ENCODE results near the gene TM9SF4.
A peak's percentile ranks its signal among the peaks of the same experiment; 100 is the strongest.

Gene TM9SF4

GRCh38 chr20:32204205-32205109 is 94.9 kb downstream of the TM9SF4 start:
- no peak for TF ChIP-seq TAF1 (IDR thresholded peaks at IDR 0.05; ENCODE audit: borderline replicate concordance, insufficient read depth, low read length)
- no peak for TF ChIP-seq POLR2AphosphoS5 (IDR thresholded peaks at IDR 0.05; ENCODE audit: low read depth, low read length)
- no peak for TF ChIP-seq SIN3A (IDR thresholded peaks at IDR 0.05; ENCODE audit: borderline replicate concordance, insufficient read depth, low read length)
- TF ChIP-seq FOXP2 (optimal IDR thresholded peaks at IDR 0.05; ENCODE audit: borderline replicate concordance, extremely low read depth, extremely low read length, insufficient read depth), result no peak
- no peak for TF ChIP-seq REST (IDR thresholded peaks at IDR 0.05; ENCODE audit: insufficient read depth in 1 of 2, low read depth in 2 of 2, low read length in 2 of 2)

GRCh38 chr20:32205110-32205842 is 95.8 kb downstream of the TM9SF4 start:
- TF ChIP-seq FOXP2 (optimal IDR thresholded peaks at IDR 0.05; ENCODE audit: borderline replicate concordance, extremely low read depth, extremely low read length, insufficient read depth) (no peak), SIN3A (IDR thresholded peaks at IDR 0.05; ENCODE audit: borderline replicate concordance, insufficient read depth, low read length) (no peak), TAF1 (IDR thresholded peaks at IDR 0.05; ENCODE audit: borderline replicate concordance, insufficient read depth, low read length) (no peak), POLR2AphosphoS5 (IDR thresholded peaks at IDR 0.05; ENCODE audit: low read depth, low read length) (no peak), REST (IDR thresholded peaks at IDR 0.05; ENCODE audit: insufficient read depth in 1 of 2, low read depth in 2 of 2, low read length in 2 of 2) (no peak)

DNA sequence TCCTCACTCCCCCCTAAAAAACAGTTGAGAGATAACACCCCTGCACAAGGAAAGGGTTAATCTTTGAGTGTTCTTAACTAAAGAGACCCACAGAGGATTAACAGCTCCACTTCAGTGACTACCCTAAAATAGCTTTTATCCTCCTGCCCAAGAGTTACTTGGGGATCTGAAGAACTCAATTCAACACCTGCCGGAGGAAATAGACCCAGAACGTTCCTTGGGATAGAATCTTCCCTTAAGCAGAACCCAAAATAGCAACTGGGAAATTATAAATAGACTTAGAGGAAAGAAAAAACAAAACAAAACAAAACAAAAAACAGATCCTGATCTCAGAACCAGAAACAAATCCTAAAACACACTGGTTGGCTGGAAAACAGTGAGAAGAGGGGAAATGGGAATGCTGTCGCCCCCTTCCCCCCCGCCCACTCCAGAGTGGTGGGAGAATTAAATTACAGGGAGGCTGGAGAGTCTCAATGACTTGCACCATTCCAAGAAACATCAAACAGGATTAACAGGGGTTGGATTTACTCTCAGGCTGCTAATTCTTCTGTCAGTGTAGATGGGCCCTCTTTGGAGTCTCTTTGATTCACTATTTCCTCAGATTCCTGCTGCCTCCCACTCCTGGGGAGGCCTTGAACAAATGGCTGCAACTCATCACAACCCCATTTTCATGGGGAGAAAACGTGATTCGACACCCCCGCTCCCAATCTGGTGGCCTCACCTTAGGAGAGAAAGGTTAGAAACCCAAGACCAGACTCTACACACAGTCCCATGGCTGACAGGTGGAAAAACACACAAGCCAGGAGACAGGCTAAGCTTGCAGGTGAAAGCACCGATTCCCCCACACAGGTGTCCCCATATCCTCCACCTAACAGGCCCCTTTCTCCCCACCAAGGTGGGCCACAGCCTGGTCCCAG is 96.6 kb downstream of the TM9SF4 start:
- TF ChIP-seq SIN3A (IDR thresholded peaks at IDR 0.05; ENCODE audit: borderline replicate concordance, insufficient read depth, low read length) (no peak), TAF1 (IDR thresholded peaks at IDR 0.05; ENCODE audit: borderline replicate concordance, insufficient read depth, low read length) (no peak), POLR2AphosphoS5 (IDR thresholded peaks at IDR 0.05; ENCODE audit: low read depth, low read length) (no peak), REST (IDR thresholded peaks at IDR 0.05; ENCODE audit: insufficient read depth in 1 of 2, low read depth in 2 of 2, low read length in 2 of 2) (no peak), FOXP2 (optimal IDR thresholded peaks at IDR 0.05; ENCODE audit: borderline replicate concordance, extremely low read depth, extremely low read length, insufficient read depth) (no peak)

- TF ChIP-seq POLR2AphosphoS5 (IDR thresholded peaks at IDR 0.05; ENCODE audit: low read depth, low read length), result no peak
- TF ChIP-seq SIN3A (IDR thresholded peaks at IDR 0.05; ENCODE audit: borderline replicate concordance, insufficient read depth, low read length), result peak; percentile 14; the same call in 1 of the 2 replicates
Measured at GRCh38 chr20:32206760-32207625, 97.5 kb downstream of the TM9SF4 start.

Measured in PFSK-1 (cell line).